ENCODE results near the gene TMED9.

The TMED9 gene

DNA sequence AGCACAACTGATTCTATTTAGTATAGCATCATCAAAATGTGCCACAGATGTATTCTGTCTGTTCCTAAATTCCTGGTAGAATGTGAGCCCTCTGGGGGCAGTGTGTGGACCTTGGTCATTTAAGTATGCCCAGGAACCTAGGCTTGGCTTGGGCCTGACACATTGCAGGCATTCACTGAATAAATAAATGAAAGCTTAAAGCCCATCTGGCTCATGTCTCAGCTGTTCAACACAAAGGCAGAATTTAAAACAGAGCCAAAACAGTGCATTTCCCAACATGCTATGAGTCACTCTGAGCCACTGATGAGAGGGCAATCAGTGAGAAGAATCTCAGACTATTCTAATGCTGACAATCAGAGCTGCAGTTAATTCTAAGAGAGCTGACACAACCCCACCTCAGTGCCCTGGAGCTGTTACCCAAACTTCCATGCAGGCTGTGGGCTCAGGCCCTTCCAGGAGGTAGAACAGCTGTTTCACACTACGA lies 45.7 kb upstream of the TMED9 start (continued):
- TF ChIP-seq, protein P1, sequence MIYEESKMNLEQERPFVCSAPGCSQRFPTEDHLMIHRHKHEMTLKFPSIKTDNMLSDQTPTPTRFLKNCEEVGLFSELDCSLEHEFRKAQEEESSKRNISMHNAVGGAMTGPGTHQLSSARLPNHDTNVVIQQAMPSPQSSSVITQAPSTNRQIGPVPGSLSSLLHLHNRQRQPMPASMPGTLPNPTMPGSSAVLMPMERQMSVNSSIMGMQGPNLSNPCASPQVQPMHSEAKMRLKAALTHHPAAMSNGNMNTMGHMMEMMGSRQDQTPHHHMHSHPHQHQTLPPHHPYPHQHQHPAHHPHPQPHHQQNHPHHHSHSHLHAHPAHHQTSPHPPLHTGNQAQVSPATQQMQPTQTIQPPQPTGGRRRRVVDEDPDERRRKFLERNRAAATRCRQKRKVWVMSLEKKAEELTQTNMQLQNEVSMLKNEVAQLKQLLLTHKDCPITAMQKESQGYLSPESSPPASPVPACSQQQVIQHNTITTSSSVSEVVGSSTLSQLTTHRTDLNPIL (CRISPR knock-in tag; IDR thresholded peaks at IDR 0.05; ENCODE audit: low read depth) = no peak
- TF ChIP-seq PPARA (CRISPR knock-in tag; IDR thresholded peaks at IDR 0.05; ENCODE audit: borderline replicate concordance) (no peak), ZNF70 (CRISPR knock-in tag; IDR thresholded peaks at IDR 0.05) (no peak)
- TF ChIP-seq, protein P2, sequence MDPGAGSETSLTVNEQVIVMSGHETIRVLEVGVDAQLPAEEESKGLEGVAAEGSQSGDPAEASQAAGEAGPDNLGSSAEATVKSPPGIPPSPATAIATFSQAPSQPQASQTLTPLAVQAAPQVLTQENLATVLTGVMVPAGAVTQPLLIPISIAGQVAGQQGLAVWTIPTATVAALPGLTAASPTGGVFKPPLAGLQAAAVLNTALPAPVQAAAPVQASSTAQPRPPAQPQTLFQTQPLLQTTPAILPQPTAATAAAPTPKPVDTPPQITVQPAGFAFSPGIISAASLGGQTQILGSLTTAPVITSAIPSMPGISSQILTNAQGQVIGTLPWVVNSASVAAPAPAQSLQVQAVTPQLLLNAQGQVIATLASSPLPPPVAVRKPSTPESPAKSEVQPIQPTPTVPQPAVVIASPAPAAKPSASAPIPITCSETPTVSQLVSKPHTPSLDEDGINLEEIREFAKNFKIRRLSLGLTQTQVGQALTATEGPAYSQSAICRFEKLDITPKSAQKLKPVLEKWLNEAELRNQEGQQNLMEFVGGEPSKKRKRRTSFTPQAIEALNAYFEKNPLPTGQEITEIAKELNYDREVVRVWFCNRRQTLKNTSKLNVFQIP (CRISPR knock-in tag; IDR thresholded peaks at IDR 0.05; ENCODE audit: borderline replicate concordance, low read depth) = no peak

DNA sequence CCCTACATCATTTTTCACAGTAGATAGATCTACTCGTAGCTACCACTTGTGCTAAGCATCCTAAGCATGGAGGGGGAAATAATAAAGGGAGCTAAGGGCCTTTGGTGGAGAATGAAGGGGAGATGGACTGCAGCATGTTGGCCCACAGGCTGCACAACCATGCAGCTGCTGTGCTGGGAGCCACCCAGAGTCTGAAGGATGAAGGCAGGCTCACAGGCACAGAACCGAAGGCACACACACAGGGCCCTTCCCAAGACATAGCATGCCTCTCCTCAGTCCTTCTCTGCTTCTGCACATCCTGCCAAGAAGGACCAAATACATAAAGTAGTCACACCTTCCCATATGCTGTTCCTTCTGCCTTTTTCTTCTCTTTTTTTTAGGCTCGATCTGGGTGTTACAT lies 44.3 kb upstream of the TMED9 start:
- no peak for ATAC-seq
- TF ChIP-seq, protein P3, sequence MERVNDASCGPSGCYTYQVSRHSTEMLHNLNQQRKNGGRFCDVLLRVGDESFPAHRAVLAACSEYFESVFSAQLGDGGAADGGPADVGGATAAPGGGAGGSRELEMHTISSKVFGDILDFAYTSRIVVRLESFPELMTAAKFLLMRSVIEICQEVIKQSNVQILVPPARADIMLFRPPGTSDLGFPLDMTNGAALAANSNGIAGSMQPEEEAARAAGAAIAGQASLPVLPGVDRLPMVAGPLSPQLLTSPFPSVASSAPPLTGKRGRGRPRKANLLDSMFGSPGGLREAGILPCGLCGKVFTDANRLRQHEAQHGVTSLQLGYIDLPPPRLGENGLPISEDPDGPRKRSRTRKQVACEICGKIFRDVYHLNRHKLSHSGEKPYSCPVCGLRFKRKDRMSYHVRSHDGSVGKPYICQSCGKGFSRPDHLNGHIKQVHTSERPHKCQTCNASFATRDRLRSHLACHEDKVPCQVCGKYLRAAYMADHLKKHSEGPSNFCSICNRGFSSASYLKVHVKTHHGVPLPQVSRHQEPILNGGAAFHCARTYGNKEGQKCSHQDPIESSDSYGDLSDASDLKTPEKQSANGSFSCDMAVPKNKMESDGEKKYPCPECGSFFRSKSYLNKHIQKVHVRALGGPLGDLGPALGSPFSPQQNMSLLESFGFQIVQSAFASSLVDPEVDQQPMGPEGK (CRISPR knock-in tag; IDR thresholded peaks at IDR 0.05; ENCODE audit: borderline replicate concordance) = no peak
- TF ChIP-seq ZFP30 (CRISPR knock-in tag; IDR thresholded peaks at IDR 0.05) (no peak), ESRRG (CRISPR knock-in tag; IDR thresholded peaks at IDR 0.05) (no peak), CSDC2 (CRISPR knock-in tag; IDR thresholded peaks at IDR 0.05) (no peak), ZNF8 (CRISPR knock-in tag; IDR thresholded peaks at IDR 0.05) (no peak), ZC3H10 (CRISPR knock-in tag; IDR thresholded peaks at IDR 0.05) (no peak), BACH2 (CRISPR knock-in tag; IDR thresholded peaks at IDR 0.05; ENCODE audit: borderline replicate concordance) (no peak), OSR1 (CRISPR knock-in tag; IDR thresholded peaks at IDR 0.05) (no peak), RARB (CRISPR knock-in tag; IDR thresholded peaks at IDR 0.05) (no peak), GLIS3 (CRISPR knock-in tag; IDR thresholded peaks at IDR 0.05) (no peak), ZNF565 (CRISPR knock-in tag; conservative IDR thresholded peaks at IDR 0.05; ENCODE audit: low read depth) (no peak), ZNF70 (CRISPR knock-in tag; IDR thresholded peaks at IDR 0.05) (no peak), TOX (CRISPR knock-in tag; IDR thresholded peaks at IDR 0.05; ENCODE audit: borderline replicate concordance) (no peak), TCF4 (CRISPR knock-in tag; IDR thresholded peaks at IDR 0.05; ENCODE audit: borderline replicate concordance) (no peak), SNAI2 (CRISPR knock-in tag; IDR thresholded peaks at IDR 0.05) (no peak), ZFP3 (CRISPR knock-in tag; IDR thresholded peaks at IDR 0.05) (no peak), ISL1 (CRISPR knock-in tag; IDR thresholded peaks at IDR 0.05) (no peak), PPARA (CRISPR knock-in tag; IDR thresholded peaks at IDR 0.05; ENCODE audit: borderline replicate concordance) (no peak)
- TF ChIP-seq, protein P2 (CRISPR knock-in tag; IDR thresholded peaks at IDR 0.05; ENCODE audit: borderline replicate concordance, low read depth) = no peak

DNA sequence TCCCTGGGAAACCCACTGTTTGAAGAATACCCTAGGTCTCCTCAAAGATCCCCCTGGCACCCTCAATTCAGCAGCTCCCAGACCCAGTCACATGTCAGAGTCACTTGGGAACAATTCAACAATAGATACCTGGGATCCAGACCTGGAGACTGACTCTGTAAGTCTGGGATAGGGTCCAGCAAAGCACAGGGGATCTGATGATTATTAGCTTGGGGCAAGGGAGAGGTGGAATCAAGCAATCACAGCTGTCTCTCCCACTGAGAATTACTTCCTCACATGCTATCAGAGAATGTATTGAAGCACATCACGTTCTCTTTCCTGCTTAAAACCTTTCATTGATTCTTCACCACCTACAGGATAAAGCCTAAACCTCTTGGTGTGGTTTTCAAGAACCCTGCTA lies 43.5 kb upstream of the TMED9 start:
- TF ChIP-seq SNAI2 (CRISPR knock-in tag; IDR thresholded peaks at IDR 0.05) (no peak), PPARA (CRISPR knock-in tag; IDR thresholded peaks at IDR 0.05; ENCODE audit: borderline replicate concordance) (no peak), TCF4 (CRISPR knock-in tag; IDR thresholded peaks at IDR 0.05; ENCODE audit: borderline replicate concordance) (no peak), ZNF8 (CRISPR knock-in tag; IDR thresholded peaks at IDR 0.05) (no peak), ESRRG (CRISPR knock-in tag; IDR thresholded peaks at IDR 0.05) (no peak), TOX (CRISPR knock-in tag; IDR thresholded peaks at IDR 0.05; ENCODE audit: borderline replicate concordance) (no peak), ZNF565 (CRISPR knock-in tag; conservative IDR thresholded peaks at IDR 0.05; ENCODE audit: low read depth) (no peak), OSR1 (CRISPR knock-in tag; IDR thresholded peaks at IDR 0.05) (no peak), ZC3H10 (CRISPR knock-in tag; IDR thresholded peaks at IDR 0.05) (no peak), ZFP3 (CRISPR knock-in tag; IDR thresholded peaks at IDR 0.05) (no peak), ARNTL (CRISPR knock-in tag; IDR thresholded peaks at IDR 0.05; ENCODE audit: borderline replicate concordance, low read depth) (no peak), BACH2 (CRISPR knock-in tag; IDR thresholded peaks at IDR 0.05; ENCODE audit: borderline replicate concordance) (no peak), CSDC2 (CRISPR knock-in tag; IDR thresholded peaks at IDR 0.05) (no peak), ZNF70 (CRISPR knock-in tag; IDR thresholded peaks at IDR 0.05) (no peak)
- TF ChIP-seq, protein P2 (CRISPR knock-in tag; IDR thresholded peaks at IDR 0.05; ENCODE audit: borderline replicate concordance, low read depth) = no peak
- TF ChIP-seq, protein P1 (CRISPR knock-in tag; IDR thresholded peaks at IDR 0.05; ENCODE audit: low read depth) = no peak
- TF ChIP-seq, protein P4, sequence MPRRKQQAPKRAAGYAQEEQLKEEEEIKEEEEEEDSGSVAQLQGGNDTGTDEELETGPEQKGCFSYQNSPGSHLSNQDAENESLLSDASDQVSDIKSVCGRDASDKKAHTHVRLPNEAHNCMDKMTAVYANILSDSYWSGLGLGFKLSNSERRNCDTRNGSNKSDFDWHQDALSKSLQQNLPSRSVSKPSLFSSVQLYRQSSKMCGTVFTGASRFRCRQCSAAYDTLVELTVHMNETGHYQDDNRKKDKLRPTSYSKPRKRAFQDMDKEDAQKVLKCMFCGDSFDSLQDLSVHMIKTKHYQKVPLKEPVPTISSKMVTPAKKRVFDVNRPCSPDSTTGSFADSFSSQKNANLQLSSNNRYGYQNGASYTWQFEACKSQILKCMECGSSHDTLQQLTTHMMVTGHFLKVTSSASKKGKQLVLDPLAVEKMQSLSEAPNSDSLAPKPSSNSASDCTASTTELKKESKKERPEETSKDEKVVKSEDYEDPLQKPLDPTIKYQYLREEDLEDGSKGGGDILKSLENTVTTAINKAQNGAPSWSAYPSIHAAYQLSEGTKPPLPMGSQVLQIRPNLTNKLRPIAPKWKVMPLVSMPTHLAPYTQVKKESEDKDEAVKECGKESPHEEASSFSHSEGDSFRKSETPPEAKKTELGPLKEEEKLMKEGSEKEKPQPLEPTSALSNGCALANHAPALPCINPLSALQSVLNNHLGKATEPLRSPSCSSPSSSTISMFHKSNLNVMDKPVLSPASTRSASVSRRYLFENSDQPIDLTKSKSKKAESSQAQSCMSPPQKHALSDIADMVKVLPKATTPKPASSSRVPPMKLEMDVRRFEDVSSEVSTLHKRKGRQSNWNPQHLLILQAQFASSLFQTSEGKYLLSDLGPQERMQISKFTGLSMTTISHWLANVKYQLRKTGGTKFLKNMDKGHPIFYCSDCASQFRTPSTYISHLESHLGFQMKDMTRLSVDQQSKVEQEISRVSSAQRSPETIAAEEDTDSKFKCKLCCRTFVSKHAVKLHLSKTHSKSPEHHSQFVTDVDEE (CRISPR knock-in tag; IDR thresholded peaks at IDR 0.05) = no peak
- no peak for ATAC-seq

Measured in SK-N-SH treated with all-trans-retinoic acid at 6 μM for 48 hours (cell line).